ENCODE results near the gene RNF43. TPM values are rescaled to one million over a fixed set of nuclear protein-coding genes. Genes with fewer than 3 reads are reported as not detected.

RNF43 gene
- total and polyA plus RNA-seq, 2 of the 13 experiments (the other 11 are each of a cell fraction or from before 2014, with no cell fraction given) = 31.0 to 53.4 TPM

- TF ChIP-seq RFXANK (CRISPR knock-in tag; IDR thresholded peaks at IDR 0.05) (peak; percentile 71; the same call in 1 of the 2 replicates), TRIM22 (IDR thresholded peaks at IDR 0.05) (no peak), CSRNP2 (CRISPR knock-in tag; conservative IDR thresholded peaks at IDR 0.05; ENCODE audit: low read depth) (no peak), HDAC1 (CRISPR knock-in tag; IDR thresholded peaks at IDR 0.05) (peak; percentile 99), ETV6 (CRISPR knock-in tag; conservative IDR thresholded peaks at IDR 0.05) (no peak; the same call in none of the 2 replicates), E2F2 (CRISPR knock-in tag; IDR thresholded peaks at IDR 0.05; ENCODE audit: borderline replicate concordance) (0 out of 2 replicates have a peak, but pooled peaks have one; percentile 58), ZNF772 (CRISPR knock-in tag; IDR thresholded peaks at IDR 0.05) (peak; percentile 100), PBX2 (CRISPR knock-in tag; IDR thresholded peaks at IDR 0.05) (peak; percentile 61; the same call in 1 of the 2 replicates), ZNF263 (CRISPR knock-in tag; IDR thresholded peaks at IDR 0.05) (peak; percentile 93), ZNF367 (CRISPR knock-in tag; IDR thresholded peaks at IDR 0.05; ENCODE audit: borderline replicate concordance) (no peak), ZNF281 (CRISPR knock-in tag; IDR thresholded peaks at IDR 0.05; ENCODE audit: borderline replicate concordance) (peak; percentile 87), CREB1 (IDR thresholded peaks at IDR 0.05) (peak; percentile 70), CREB1 (CRISPR knock-in tag; IDR thresholded peaks at IDR 0.05) (peak; percentile 94), ZNF570 (CRISPR knock-in tag; IDR thresholded peaks at IDR 0.05; ENCODE audit: borderline replicate concordance) (no peak), RARA (CRISPR knock-in tag; IDR thresholded peaks at IDR 0.05) (peak; percentile 98), ZSCAN29 (CRISPR knock-in tag; conservative IDR thresholded peaks at IDR 0.05) (peak; percentile 94), POLR2AphosphoS2 (IDR thresholded peaks at IDR 0.05; ENCODE audit: low read depth, low read length) (peak; percentile 60; the same call in 1 of the 2 replicates), PPARG (CRISPR knock-in tag; conservative IDR thresholded peaks at IDR 0.05) (peak; percentile 98), ZNF788 (CRISPR knock-in tag; IDR thresholded peaks at IDR 0.05; ENCODE audit: borderline replicate concordance) (peak; percentile 98), ZNF441 (CRISPR knock-in tag; IDR thresholded peaks at IDR 0.05; ENCODE audit: borderline replicate concordance) (peak; percentile 80), ATF7 (IDR thresholded peaks at IDR 0.05) (no peak), ATF7 (CRISPR knock-in tag; IDR thresholded peaks at IDR 0.05) (peak; percentile 96), ZNF878 (CRISPR knock-in tag; IDR thresholded peaks at IDR 0.05) (peak; percentile 99), SALL1 (CRISPR knock-in tag; IDR thresholded peaks at IDR 0.05) (peak; percentile 100)
Measured at GRCh38 chr17:58391302-58391984, 25.9 kb downstream of the RNF43 start (continued).
